ENCODE results near the gene UFD1. TPM values are rescaled to one million over a fixed set of nuclear protein-coding genes. Genes with fewer than 3 reads are reported as not detected.

UFD1 gene
- total RNA-seq, 4 donors from 2014 or later: 22.7 to 56.2 (median 38.2) TPM

DNA sequence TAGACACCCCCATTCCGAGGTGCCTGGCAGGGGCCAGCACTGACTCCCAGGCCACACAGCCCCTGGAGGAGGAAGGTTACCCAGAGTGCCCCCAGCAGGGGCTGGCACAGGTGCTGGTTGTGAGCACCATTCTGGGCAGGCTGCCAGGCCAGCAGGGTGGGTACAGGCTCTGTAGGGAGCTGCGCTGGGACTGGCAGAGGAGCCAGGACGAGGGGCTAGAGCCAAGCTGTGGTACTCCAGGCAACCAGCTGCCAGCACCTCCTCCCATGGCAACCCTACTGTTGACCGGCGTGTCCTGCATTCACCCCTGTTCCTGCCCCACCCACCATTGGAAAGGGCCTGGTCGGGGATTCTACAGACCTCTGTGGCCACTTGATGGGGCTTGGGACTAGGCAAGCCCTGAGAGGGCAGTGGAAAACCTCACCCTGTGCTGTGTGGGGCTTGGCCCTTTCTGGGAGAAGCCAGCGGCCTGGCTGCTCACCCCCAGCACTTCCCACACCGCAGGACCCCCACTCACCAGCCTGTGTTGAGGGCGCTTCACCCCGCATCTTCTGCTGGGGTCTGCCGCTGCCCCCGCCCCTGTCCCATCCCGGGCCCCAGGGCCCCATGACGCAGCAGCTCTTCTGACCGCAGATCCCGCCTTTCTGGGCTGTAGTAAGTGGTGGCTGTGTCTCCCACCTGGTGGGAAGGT lies 43.3 kb upstream of the UFD1 start:
- H3K36me3 ChIP-seq: no peaks in the 10 kb centered on the region
- H3K27ac ChIP-seq: peak overlapping the region in 3 of 4 donors; percentile 68 to 71 (median 70)
- ATAC-seq: no peak
- peaks cover 59% of the 10 kb centered on the region for H3K27me3 ChIP-seq
- no peak for TF ChIP-seq POLR2A (IDR thresholded peaks at IDR 0.05)
- no peak for TF ChIP-seq EP300 (IDR thresholded peaks at IDR 0.05)
- TF ChIP-seq, protein P1, sequence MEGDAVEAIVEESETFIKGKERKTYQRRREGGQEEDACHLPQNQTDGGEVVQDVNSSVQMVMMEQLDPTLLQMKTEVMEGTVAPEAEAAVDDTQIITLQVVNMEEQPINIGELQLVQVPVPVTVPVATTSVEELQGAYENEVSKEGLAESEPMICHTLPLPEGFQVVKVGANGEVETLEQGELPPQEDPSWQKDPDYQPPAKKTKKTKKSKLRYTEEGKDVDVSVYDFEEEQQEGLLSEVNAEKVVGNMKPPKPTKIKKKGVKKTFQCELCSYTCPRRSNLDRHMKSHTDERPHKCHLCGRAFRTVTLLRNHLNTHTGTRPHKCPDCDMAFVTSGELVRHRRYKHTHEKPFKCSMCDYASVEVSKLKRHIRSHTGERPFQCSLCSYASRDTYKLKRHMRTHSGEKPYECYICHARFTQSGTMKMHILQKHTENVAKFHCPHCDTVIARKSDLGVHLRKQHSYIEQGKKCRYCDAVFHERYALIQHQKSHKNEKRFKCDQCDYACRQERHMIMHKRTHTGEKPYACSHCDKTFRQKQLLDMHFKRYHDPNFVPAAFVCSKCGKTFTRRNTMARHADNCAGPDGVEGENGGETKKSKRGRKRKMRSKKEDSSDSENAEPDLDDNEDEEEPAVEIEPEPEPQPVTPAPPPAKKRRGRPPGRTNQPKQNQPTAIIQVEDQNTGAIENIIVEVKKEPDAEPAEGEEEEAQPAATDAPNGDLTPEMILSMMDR (IDR thresholded peaks at IDR 0.05): no peak
- no peak for TF ChIP-seq POLR2AphosphoS5 (IDR thresholded peaks at IDR 0.05)
- H3K9me3 ChIP-seq: no peaks in the 10 kb centered on the region
- peaks cover 0 to 22% (median 0%) of the 10 kb centered on the region in 3 donors for H3K4me1 ChIP-seq
- 56% methylated on average over 2 of the region's 16 CpGs; no CpG with 5 or more reads in 1 of the 2 donors for WGBS, 2 donors (ENCODE audit: low coverage in 1 of 2)
- peak overlapping the region; percentile 18 to 48 for H3K4me3 ChIP-seq

DNA sequence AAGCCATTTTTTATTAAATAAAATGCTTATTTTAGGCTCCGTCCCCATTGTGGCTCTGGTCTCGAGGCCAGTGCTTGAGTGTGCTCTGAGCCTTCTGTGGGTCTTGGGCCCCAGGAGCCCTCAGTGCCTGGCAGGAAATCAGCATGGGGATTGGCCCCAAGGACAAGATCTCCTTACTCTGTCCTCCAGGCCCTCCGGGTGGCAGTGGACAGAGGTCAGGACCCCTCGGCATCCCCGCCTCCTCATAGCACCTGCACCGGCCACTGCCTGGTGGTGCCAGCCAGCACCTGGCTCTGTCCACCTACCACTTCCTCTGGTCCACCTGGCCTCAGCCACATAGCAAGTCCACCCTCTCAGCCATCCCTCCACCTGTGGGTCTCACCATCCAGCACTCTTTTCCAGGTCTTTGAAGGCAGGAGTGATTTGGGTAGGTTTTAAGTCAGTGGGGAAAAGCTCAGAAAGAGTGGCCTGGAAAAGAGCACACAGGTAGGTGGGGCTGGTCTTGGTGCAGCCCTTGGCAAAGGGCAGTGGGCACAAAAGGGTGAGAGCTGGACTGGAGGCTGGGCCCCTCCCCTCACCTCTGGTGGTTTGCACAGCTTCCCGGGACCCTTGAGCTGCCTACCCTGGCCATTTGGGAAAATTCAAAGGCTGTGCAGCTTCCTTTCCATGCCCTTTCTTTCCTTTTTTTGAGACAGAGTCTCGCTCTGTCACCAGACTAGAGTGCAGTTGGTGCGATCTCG lies 41.7 kb upstream of the UFD1 start:
- TF ChIP-seq POLR2A (IDR thresholded peaks at IDR 0.05): no peak
- no peak for TF ChIP-seq POLR2AphosphoS5 (IDR thresholded peaks at IDR 0.05)
- TF ChIP-seq EP300 (IDR thresholded peaks at IDR 0.05): no peak
- TF ChIP-seq, protein P1 (IDR thresholded peaks at IDR 0.05): no peak
- 89 to 97% methylated on average over 3 to 7 of the region's 10 CpGs for WGBS, 2 donors (ENCODE audit: low coverage in 1 of 2)
- Histone ChIP-seq H3K4me1 (peaks cover 0 to 22% (median 0%) of the 10 kb centered on the region in 3 donors), H3K9me3 (no peaks in the 10 kb centered on the region), H3K4me3 (peak overlapping the region in 1 of 2 donors; percentile 48), H3K27ac (peak overlapping the region in 1 of 4 donors; percentile 70), H3K27me3 (peaks cover 43% of the 10 kb centered on the region), H3K36me3 (no peaks in the 10 kb centered on the region)
- ATAC-seq: no peak

DNA sequence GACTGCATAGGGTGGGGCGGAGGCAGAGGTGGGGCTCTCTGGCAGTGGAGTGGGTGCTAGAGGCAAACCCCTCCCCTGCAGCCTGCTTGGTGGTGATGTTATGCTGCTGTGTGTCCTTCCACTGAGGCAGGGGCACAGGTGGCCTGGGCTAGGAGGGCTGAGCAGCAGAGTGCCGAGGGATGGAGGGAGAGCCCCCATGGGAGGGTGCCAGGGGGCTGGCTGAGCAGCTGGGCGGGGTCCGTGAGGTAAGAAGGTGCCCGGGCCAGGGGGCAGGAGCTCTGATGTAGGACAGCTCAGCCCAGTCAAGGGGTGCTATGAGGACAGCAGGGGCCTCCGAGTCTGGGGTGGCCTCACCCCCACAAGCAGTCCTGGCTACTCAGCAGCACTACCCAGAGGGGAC lies 41.0 kb upstream of the UFD1 start:
- Histone ChIP-seq H3K4me3 (no peak overlapping the region), H3K4me1 (peaks cover 0 to 22% (median 0%) of the 10 kb centered on the region in 3 donors), H3K9me3 (peaks cover 0 to under 1% (median 0%) of the 10 kb centered on the region in 3 donors), H3K27me3 (peaks cover 36% of the 10 kb centered on the region), H3K27ac (peak overlapping the region in 2 of 4 donors; percentile 22 to 24), H3K36me3 (no peaks in the 10 kb centered on the region)
- 98% methylated on average over 6 of the region's 6 CpGs; no CpG with 5 or more reads in 1 of the 2 donors for WGBS, 2 donors (ENCODE audit: low coverage in 1 of 2)
- no peak for TF ChIP-seq POLR2AphosphoS5 (IDR thresholded peaks at IDR 0.05)
- no peak for TF ChIP-seq POLR2A (IDR thresholded peaks at IDR 0.05)
- TF ChIP-seq, protein P1 (IDR thresholded peaks at IDR 0.05): no peak
- TF ChIP-seq EP300 (IDR thresholded peaks at IDR 0.05): no peak
- ATAC-seq: no peak

DNA sequence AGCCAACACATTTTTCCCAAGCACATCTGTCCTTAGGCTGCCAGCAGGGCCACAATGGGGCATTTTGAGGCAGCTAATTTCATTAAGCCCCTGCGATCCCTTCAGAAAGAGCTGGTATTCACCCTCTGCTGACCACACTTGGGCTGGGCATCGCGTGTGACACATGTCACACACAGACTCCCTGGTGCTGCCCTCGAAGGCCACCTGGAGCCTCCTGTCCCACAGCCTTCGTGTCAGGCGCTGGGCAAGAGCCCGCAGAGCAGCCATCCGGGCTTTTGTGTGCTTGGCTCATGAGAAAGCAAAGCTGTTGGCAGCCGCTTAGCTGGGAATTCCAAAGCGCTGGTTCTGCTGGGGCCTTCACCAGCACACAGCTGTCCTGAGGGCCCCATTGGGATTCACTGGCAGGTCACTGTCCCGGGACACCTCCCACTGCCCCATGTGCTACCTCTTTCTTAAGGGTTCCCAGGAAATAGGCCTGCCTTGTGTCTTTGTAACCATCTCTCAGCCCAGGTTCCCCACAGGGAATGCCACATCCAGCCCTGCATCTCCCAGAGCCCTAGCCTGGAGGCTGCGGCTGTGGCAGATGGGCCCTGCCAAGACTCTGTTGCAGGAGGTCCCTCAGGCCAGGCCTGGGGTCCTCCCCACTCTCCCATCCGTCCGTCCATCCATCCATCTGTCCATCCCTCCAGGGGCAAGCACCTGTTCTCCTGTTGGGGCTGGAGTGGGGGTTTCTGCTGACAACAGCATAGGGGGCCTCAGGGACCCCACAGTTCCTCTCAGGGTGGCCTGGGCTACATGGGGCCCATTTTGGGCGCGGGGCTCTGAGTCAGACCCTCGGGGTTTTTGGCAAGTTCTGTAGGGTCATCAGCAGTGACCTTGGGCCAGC lies 40.3 kb upstream of the UFD1 start:
- Histone ChIP-seq H3K36me3 (no peaks in the 10 kb centered on the region), H3K4me1 (peaks cover 0 to 14% (median 0%) of the 10 kb centered on the region in 3 donors), H3K27me3 (peaks cover 28% of the 10 kb centered on the region), H3K4me3 (no peak overlapping the region), H3K27ac (peak overlapping the region in 1 of 4 donors; percentile 22), H3K9me3 (peaks cover 0 to 8% (median 0%) of the 10 kb centered on the region in 3 donors)
- TF ChIP-seq, protein P1 (IDR thresholded peaks at IDR 0.05): no peak
- no peak for TF ChIP-seq EP300 (IDR thresholded peaks at IDR 0.05)
- TF ChIP-seq POLR2AphosphoS5 (IDR thresholded peaks at IDR 0.05): no peak
- no peak for TF ChIP-seq POLR2A (IDR thresholded peaks at IDR 0.05)
- no peak for ATAC-seq
- WGBS, 2 donors (ENCODE audit: low coverage in 1 of 2): 76% methylated on average over 10 of the region's 17 CpGs; no CpG with 5 or more reads in 1 of the 2 donors
